SIG-M5 (cell line): ENCODE measurements around the gene CDC42EP4.

Source experiments
- DNase-seq: peaks from one replicate; lab custom pipeline; 2025; lab: John Stamatoyannopoulos, UW

Gene CDC42EP4

DNA sequence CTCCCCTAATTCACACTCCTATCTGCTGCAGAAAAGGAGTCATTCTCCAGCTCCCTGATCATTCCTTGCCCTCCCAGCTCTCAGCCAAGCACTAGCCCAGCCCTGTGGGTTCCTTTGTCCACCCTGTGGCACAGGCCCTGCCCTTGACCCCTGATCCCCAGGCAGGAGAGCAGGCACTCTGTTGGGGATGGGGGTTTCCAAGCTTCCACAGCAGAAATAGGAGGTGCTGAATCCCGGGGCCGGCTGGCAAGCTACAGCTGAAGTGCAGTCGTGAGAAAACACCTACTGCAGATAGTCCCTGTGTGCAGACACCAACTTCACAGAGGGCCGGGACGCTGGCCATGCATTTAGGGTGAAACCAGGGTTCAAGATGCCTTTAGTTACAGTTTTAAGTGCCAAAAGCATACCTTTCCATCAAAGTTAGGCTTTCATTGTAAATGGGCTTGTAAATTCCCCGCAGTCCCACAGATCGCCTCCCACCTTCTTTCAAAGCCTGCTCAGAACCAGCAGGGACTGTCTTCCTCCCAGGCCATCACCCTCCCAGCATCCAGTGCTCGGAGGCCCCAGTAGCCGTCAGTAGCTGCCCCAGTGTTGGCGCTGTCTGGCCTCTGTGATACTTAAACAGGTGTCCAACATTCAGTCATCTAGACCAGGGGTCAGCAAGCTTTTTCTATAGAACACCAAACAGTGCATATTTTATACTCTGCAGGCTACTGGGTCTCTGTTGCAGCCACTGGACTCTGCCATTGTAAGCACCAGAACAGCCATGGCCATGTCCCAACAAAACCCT is 60.8 kb downstream of the CDC42EP4 start:
- no peak for DNase-seq

DNA sequence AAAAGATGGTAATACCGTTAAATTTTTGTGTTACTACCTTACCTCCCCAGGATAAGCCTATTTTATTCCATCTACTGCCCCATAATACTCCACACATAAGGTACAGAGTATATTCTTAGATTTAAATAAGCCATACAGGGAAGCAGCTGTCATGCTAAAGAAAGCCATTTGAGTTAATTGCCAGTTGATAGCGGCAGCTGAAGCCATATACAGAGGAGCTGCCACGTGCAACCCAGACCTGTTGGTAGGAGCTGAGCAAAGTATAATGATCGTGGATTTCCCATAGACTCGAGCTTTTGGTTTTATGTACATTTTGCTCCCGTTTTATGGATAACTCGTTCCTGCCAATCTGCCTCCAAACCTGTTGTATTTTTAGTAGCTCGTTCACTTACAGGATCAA is 62.1 kb downstream of the CDC42EP4 start:
- DNase-seq: no peak

DNA sequence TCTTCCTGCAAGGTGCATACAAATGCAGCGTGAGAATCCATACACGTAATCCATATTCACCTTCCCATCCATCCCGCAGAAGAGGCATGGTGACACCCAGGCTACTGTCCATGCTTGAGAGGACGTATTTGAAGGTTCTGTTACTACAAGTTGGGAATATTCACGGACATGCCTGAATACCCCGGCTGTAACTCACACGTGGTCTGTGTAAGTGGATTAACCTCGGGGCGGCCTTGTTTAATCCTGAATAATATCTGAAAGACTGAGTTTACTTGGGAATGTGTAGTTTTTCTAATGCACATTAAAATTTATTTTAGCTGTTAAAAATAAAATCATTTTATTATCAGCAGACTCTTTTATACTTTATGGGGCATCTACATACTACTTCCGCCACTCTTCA is 63.3 kb downstream of the CDC42EP4 start:
- DNase-seq: no peak

DNA sequence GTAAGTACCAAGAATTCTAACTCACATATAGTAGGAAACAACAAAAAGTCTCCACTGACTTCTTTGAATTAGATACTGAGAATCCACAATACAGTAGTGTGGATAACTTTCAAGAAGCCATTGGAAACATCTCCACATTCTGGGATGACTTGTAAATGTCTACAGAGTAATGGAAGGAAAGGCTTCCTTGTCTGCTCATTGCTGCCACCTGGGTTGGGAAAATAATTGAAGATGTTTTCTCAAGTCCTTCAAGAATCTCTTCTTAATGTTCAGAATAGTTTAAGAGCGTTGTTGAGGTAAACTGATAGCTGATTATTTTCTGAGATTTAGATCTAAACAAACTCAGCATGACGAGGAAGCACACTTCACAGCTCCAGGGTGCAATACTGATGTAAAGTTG is 64.1 kb downstream of the CDC42EP4 start:
- no peak for DNase-seq

DNA sequence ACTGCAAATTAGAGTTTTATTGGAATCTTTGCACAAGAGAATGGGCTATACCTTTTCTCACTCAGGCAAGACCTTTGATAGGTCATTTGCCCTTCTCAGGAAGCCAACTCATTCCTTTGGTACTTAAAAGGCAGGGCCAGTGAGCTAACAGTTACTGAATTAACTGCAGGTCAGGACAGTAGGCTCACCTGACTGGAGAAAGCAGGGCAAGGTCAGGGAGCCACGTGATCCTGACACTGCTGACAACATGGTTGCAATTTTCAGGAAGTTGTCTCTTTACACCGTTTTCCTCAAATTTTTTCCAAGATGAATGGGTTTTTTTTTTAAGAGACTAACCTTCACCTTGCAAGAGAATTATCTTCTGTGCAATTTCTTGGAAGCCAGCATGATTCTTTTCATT is 71.2 kb downstream of the CDC42EP4 start:
- no peak for DNase-seq

DNA sequence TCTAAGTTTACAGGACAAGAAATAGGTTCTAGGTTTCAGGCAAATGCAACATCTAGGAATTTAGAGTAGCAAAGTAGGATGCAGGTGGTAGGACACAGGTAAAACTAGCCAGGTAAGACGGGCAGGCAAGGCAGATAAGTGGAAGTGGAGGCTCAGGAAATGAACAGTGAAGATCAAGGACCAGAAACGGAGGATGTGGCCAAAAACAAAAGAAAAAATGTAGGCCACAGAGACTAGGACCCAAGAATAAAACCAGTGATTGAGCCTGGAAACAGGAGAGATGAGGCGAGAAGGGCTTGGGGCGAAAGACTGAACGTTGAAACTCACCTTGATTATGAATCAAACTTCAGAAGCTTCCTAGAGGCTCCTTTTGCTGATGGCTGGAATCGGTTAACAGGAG is 74.1 kb downstream of the CDC42EP4 start:
- no peak for DNase-seq

DNA sequence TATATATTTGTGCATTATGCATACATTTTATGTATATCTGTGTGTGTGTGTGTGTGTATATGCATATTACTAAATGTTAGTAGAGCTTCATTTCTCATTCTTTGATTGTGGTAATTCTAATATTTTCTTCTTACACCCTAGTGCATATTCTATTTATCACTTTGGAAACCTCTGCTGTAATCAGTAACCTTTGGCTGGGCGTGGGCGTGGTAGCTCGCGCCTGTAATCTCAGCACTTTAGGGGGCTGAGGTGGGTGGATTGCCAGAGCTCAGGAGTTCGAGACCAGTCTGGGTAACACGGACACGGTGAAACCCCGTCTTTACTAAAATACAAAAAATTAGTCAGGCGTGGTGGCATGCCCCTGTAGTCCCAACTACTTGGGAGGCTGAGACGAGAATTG is 77.1 kb downstream of the CDC42EP4 start:
- DNase-seq: no peak
